Daoy (cell line): Measurements from ENCODE around the gene CAPN8. TPM values are rescaled to one million over a fixed set of nuclear protein-coding genes. Genes with fewer than 3 reads are reported as not detected.

ENCODE experiments used
- total RNA-seq: library from RNA; depleted of rRNA; stranded (reverse); fragments of >200 nt; shearing (Covaris generic); gene quantifications from 2 replicates; pipeline ENCODE4 v1.2.3, GENCODE V29; 2014; rRNA removed

The CAPN8 gene
- total RNA-seq, 1 experiment from 2014 or later: not detected

Other genes starting within 250 kb of the CAPN8 start
- gene CAPN2, start 46.8 kb upstream of the CAPN8 start, total RNA-seq: 186 and 189 TPM in 2 replicates
- gene TP53BP2, start 180.2 kb upstream of the CAPN8 start, total RNA-seq: 34.7 and 39.5 TPM in 2 replicates